Lower leg skin (tissue), 3 donors: Measurements from ENCODE around the gene SBNO1.
"Not testable (repeated sequence)": the region's sequence is repeated elsewhere in the genome, so short reads cannot be mapped to it uniquely, and the experiment has no call there.

Experiments
- POLR2A ChIP-seq, 2 donors: fragments of 450-650 bp; IDR thresholded peaks; one replicate each; pipeline ENCODE4 v1.6.1; 2016 to 2017; ENCODE audit warnings: antibody characterized with exemption in 2 of 2, mild to moderate bottlenecking in 1 of 2, moderate library complexity in 1 of 2
- TF ChIP-seq, protein P1 (sequence below), 3 donors: fragments of 450-650 bp; IDR thresholded peaks; one replicate each; pipeline ENCODE4 v1.5.1; 2016; ENCODE audit warnings: antibody characterized with exemption in 3 of 3, mild to moderate bottlenecking in 3 of 3, moderate library complexity in 2 of 3

DNA sequence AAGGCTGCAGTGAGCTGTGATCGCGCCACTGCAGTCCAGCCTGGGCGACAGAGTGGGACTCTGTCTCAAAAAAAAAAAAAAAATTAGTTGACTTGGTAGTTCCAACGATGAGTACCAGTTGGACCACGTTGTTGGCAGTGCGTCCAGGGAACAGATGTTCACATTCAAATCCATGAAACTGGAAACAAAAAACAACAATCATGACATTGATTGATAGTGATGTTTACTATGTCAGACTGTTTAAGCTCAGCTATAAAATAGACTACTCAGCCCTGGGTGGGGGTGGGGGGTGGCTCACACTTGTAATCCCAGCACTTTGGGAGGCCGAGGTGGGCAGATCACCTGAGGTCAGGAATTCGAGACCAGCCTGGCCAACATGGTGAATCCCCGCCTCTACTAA is 112.3 kb downstream of the SBNO1 start:
- TF ChIP-seq, protein P1, sequence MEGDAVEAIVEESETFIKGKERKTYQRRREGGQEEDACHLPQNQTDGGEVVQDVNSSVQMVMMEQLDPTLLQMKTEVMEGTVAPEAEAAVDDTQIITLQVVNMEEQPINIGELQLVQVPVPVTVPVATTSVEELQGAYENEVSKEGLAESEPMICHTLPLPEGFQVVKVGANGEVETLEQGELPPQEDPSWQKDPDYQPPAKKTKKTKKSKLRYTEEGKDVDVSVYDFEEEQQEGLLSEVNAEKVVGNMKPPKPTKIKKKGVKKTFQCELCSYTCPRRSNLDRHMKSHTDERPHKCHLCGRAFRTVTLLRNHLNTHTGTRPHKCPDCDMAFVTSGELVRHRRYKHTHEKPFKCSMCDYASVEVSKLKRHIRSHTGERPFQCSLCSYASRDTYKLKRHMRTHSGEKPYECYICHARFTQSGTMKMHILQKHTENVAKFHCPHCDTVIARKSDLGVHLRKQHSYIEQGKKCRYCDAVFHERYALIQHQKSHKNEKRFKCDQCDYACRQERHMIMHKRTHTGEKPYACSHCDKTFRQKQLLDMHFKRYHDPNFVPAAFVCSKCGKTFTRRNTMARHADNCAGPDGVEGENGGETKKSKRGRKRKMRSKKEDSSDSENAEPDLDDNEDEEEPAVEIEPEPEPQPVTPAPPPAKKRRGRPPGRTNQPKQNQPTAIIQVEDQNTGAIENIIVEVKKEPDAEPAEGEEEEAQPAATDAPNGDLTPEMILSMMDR (IDR thresholded peaks at IDR 0.05): not testable (repeated sequence)
- not testable (repeated sequence) for TF ChIP-seq POLR2A (IDR thresholded peaks at IDR 0.05)
